ENCODE measurements around the gene CTNND1.
"Not testable (repeated sequence)": the region's sequence is repeated elsewhere in the genome, so short reads cannot be mapped to it uniquely, and the experiment has no call there.

Gene CTNND1

DNA sequence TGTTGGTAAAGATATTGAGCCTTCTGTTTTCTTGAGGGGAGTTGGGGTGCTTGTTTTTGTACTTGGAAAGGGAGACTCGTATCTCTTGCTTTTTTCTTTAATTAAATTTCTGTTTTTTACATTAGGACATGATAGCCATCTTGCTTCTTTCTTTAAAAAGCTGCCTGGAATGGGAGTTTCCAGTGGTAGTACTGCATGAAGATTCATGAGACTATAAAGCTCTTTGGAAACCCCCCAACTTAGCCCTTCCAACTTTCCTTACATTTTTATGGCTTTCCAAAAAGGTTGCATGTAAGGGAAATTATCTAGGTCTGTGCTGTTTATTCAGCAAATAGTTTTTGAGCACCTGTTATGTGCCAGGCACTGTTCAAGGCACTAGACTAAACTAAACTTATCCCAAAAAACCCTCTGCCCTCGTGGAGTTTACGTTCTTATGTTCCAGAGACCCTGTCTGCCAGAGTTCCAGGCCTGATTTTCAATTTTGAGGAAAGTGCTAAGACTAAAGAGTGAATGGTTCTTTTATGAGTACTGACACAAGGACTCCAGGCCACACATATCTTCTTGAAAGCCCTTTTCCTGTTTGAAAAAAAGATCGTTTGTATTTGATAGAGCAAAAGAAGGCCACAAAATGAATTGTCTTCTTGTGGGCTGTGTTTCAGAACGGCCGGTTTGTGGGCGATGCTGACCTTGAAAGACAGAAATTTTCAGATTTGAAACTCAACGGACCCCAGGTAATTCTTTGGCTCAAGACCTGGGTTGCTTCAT, 31.9 kb downstream of the CTNND1 start:
- DNase-seq, result no peak

DNA sequence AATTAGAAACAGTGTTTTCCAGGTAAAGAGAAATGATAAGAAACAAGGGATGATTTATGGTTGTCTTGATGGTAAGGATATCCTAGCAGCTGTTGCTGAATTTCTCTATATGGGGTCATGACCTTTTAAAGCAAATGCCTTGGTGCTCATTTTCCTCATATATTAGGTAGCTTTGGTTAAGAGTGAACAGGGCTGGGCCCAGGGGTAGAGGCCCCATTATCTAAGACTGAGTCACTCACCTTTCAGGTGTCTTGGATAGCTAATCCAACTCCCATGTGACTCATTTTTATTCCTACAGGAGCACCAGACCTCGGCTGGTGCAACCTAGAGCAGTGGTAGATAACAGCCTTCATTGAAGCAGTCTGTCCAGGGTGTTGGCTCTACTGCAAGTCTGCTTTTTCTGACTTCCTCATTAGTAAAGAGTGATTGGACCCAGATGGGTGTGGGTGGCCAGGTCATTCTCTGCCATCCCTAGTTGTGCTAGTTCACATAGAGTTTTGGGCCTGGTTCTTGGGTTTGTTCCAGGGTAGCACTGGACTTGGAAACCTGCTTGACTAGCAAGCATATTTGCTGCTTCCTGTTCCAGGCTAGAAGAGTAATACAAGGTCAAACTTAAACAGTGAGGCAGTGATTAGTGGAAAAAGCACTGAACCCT, 37.4 kb downstream of the CTNND1 start:
- DNase-seq, result no peak

DNA sequence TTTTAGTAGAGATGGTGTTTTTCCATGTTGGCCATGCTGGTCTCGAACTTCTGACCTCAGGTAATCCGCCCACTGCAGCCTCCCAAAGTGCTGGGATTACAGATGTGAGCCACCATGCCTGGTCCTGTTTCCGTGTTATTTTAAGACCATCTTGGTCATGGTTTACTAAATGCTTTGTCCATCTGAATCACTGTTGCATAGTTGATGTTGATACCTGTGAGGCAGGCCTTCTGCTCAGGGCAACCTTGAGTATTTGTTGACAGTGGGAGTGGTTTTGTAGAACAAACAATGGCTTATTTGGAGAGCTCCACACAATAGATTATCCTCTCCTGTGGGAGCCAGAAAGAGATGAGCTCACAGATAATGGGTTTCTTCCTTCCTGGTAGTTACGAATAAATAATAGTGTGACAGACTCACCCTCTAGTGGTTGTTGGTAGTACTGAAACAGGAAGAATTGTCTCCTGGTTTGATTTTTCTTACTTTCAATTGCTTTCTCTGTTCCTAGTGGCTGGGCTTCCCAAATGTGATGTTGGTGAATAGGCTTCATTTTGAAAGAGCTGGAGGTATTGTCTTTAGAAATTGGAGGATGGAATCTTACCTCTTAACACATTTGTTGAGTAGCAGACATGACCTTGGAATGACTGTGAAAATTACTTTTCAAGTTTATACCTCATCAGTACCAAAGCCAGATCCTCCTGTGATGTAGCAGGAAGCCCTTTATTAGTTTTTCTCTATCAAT, 39.0 kb downstream of the CTNND1 start:
- DNase-seq, result peak; percentile 79

GRCh38 chr11:57801183-57801485, 39.5 kb downstream of the CTNND1 start:
- DNase-seq, result no peak

DNA sequence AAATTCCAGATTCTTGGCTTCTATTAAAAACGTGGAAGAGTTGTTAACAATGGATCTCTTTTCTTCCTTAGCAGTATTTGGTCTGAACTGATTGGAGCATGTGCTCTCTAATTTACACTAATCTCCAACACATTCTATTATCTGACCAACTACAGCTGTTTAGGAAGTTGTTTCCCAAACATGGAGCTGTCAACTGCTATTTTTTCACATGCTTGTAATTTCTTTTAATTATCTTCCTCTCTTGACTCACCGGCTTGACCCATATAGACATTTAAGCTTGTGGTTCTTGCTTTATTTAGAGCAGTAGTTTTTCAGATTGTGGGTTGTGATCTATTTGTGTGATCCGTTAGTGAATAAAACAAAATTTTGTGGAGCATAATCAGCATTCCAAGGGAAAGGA, 40.8 kb downstream of the CTNND1 start:
- DNase-seq, result no peak

DNA sequence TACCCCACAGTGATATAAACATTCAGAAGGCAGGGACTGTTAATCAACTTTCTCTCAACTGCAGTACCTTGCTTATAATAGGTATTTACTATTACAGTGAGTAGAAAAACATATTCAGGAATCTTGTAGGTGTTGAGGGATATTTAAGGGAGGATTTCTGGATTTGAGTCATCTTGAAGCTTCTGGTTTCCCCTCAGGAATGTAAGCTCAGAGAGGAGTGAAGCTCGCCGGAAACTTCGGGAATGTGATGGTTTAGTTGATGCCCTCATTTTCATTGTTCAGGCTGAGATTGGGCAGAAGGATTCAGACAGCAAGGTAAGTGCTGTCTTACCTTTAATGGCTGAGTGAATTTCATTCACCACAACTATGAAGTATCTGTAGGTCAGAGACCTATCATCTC, 42.9 kb downstream of the CTNND1 start:
- no peak for DNase-seq

DNA sequence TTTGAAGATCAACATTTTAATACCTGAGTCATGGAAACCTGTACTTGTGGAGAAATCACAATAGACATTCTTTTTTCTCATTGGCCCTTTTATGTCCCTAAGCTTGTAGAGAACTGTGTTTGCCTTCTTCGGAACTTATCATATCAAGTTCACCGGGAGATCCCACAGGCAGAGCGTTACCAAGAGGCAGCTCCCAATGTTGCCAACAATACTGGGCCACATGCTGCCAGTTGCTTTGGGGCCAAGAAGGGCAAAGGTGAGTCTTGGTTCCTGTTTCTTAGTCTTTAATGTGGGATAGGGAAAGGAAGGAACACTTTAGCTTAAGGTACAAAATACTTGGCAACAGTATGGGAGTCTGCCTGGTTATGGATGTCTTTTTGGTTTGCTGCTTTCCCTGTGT, 44.2 kb downstream of the CTNND1 start:
- DNase-seq, result no peak

DNA sequence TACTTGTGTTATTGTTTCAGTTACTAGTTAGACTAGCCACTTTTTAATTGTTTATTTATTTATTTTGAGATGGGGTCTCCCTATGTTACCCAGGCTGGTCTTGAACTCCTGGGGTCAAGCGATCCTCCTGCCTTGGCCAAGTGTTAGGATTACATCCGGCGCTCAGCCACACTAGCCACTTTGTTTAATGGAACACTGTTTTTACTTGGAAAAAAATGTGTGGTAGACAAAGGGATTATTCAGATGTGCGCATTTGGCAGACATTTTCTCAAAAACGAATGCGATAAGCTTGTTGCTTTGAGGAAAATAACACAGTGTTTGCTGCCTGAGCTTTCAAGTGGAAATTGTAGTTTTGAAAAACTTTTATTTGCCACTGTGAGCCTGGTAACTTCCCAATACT, 51.0 kb downstream of the CTNND1 start:
- no peak for DNase-seq

DNA sequence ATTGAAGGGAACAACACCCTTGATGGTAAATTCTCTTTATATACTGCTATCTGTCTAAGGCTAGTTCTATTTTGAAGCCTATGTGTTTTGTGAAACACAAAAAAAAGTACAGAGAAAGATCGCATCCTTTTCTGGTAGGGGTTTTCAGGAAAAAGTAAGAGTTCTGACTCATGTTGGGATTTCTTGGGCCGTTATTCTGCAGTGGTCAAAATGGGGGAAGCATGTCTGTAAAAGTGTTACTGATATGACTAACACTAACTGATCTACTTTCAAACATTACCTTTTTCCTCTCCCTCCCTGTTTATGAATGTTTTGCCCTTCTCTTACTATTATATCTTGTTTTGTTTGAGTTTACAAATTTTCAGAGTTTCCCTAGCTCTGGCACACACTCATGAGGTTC, 53.9 kb downstream of the CTNND1 start:
- DNase-seq, result no peak

DNA sequence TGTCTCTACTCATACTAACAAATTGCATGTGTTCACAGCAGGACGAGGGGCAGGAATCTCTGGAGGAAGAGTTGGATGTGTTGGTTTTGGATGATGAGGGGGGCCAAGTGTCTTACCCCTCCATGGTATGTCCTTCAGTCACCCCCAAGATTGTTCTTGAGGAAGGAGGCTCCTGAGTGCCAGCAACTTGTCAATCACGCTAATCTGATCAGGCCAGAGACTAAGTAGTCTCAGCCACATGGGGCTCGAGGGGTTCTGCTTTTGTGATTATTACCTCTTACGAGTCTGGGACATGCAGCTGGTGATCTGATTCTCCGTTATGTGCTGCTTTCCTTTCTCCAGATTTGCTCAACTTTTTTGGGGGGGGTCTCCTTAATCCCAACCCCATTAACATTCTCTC, 54.3 kb downstream of the CTNND1 start:
- DNase-seq, result no peak

DNA sequence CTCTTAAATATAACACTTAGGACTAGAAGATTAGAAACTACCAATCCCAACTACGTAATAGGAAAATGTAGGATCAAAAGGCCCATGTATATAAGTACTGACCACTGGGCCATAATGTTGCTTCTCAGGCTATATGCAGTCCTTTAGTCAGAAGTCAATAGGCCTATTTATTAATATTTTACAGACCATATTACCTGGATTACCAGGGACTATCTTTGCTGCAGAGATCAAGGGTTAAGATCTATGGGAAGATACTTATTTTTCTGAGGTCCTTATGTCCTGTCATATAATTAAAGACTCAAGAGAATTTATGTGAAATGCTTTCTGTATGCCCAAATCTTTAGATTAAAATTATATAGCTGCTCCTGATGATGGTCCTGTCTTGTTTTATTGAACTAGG, 57.2 kb downstream of the CTNND1 start:
- no peak for DNase-seq

DNA sequence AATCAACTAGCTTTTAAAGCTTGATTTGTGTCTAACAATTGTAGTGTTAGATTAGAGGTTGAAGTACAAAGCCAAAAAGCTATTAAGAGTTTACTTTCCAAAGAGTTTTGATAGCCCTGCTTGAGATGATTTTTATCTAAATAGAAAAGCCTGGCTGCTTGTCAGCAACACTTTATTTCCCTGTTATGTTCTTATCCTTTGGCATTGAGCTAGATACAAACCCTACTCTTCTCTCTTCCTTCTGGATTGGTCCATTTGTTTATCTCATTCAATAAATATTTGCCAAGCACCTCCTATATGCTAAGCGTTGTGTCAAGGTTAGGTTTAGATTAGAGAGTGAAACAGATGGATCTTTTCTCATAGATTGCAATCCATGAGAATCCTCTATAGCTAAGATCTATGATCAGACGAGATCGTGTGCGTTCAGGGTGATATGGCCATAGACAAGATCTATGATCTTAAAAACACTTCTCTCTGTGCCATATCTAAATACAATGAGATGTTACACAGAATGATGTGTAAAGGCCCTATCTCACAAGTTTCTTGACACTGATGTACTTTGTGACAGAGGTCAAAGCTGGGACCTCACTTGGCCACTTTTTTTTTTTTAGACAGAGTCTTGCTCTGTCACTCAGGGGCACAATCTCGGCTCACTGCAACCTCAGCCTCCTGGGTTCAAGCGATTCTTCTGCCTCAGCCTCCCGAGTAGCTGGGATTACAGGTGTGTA, 57.8 kb downstream of the CTNND1 start:
- DNase-seq, result no peak

GRCh38 chr11:57823859-57824258, 62.3 kb downstream of the CTNND1 start:
- no peak for DNase-seq

DNA sequence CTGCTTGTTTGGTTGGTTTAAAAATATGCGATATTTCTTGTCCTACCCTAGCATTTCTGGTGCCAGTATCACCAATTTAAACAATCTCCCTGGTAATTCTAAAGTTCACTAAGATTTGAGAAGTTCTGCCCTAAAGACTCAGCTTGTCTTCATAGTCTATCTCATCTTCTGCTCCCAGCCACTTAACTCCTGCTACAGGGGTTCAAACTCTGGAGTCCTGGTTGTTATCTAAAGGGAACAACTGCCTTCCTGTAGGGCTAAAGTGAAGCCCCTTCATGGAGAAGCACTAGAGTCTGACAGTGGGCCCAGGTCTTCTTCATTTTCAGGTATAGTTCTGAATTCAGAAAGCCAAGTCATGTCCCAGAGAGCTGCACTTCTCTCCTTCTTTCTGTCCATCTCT, 73.2 kb downstream of the CTNND1 start:
- DNase-seq, result no peak

- DNase-seq, result not testable (repeated sequence)
Measured at GRCh38 chr11:57838609-57839008, 77.0 kb downstream of the CTNND1 start.

GRCh38 chr11:57842873-57843272, 81.3 kb downstream of the CTNND1 start:
- DNase-seq, result no peak

GRCh38 chr11:57867966-57868365, 106.4 kb downstream of the CTNND1 start:
- DNase-seq, result no peak

- DNase-seq, result no peak
Measured at GRCh38 chr11:57868491-57868890, 106.9 kb downstream of the CTNND1 start.
